GM12873 (cell line): Measurements from ENCODE around the gene OR52J3.
A peak's percentile ranks its signal among the peaks of the same experiment; 100 is the strongest.

ENCODE experiments used
- CTCF ChIP-seq: IDR thresholded peaks from 2 replicates; pipeline ENCODE4 v1.5.1; 2012; ENCODE audit warnings: low read depth, mild to moderate bottlenecking, moderate library complexity, low read length, control low read depth; ENCODE audit not compliant: insufficient read depth; ENCODE audit errors: missing control alignments

OR52J3 gene

DNA sequence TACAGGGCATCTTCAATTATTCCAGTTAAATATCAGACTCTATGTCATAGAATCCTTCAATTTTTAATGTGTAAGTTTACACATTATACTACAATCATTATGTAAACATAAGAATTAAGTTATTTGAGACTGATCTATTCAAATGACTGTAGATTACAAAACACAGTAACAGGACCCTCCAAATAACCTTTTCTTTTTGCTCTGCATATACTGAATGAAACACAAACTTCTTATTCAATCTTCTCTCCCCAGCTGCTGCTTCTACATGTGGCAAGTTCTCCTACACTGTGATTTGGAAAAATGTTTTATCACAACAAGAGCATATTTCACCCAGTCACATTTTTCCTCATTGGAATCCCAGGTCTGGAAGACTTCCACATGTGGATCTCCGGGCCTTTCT, at the start of gene OR52J3:
Gene OR52J3 (plus strand): TSS at position 301 of the 400 bp plus-strand sequence. CDS start 0 bp downstream, at position 301.
- no peak for TF ChIP-seq CTCF

DNA sequence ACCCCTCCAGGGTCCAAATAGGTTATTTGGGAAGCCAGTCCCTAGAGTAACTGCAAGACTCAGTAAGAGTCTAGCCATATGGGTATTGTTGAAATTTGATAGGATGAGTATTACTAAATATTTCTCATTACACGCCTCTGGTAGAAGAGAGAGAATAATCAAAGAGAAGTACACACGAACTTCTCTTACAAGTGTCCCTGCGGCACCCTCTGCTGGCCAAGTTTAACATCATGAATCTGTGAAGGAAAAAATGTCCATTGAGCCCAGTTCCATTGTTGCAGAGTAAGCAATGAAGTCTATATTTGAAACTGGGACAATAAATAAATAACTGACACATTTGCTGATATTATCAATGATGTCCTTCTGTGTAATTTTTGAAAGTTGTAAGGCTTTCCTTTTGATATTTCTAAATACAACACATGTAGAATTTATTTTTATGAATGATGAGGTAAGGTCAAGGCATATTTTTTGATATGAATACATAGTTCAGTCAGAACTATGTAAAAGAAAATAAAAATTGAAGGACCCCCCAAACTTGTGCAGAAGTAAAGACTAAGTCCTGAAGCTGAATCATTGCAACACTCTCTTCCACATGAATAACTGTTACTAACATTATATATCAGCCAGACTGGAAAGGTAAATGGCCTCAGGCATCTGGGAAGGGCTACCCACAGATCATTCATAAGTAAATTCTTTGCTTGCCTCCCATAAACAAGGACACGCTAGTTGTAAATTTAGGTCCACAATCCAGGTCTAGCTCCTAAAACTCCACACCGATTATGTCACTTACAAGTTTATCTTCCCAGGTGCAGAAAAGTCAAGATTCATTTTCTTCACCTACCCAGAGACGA, 41.7 kb upstream of the OR52J3 start:
- peak; percentile 63 for TF ChIP-seq CTCF

DNA sequence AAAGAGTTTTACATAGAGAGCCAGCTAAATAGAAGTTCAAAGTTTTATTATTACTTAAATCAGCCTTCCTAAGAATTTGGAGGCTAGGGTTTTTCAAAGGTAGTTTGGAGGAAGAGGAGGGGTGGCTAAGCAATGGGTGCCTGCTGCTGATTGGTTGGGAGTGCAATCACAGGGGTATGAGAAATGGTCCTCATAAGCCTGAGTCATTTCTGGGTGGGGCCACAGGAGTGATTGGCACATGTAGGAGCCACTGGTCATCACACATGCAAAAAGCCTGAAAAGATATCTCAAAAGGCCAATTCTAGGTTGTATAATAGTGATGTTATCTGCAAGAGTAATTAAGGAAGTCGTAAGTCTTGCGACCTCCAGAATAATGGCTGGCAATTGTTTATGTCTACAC, 38.8 kb upstream of the OR52J3 start:
- no peak for TF ChIP-seq CTCF

- no peak for TF ChIP-seq CTCF
Observed at GRCh38 chr11:5011254-5011653, 35.1 kb upstream of the OR52J3 start.

DNA sequence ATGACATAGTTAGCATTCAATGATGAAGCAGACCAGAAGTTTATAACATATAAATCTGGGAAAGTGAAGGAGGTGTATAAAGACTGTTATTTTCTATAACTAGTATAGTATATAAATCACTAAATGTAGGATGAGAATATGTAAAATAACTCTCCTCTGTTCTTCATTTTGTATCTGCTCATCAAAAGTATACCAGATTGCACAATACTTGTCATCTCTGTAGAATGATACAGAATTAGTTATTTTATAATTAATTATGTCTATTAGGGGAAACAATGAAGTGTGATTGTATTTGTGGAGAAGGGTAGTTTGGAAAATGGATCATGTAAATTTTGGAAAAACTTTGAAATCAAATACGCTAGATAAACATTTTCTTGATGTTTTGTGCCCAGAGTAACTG, 33.3 kb upstream of the OR52J3 start:
- TF ChIP-seq CTCF = no peak

- no peak for TF ChIP-seq CTCF
Observed at GRCh38 chr11:5021996-5022395, 24.3 kb upstream of the OR52J3 start.

DNA sequence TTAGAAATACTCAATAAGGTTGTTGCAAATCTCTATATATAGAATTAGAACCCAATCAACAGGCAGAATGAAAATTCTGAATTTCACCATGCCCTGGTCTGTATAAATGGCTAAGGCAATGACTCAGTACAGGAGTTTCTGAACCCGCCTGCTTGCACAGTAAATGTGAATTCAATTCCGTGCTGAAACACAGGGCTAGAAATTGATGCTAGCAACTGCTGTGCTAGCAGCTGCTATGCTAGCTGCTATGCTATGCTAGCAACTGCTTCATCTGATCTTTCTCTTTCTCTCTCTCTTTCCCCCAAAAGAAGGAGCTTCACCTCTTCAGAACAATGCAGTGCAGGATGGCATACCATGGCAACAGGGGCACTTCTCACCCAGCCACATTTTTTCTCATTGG, 9.7 kb upstream of the OR52J3 start:
- no peak for TF ChIP-seq CTCF
